Measurements from ENCODE around the gene MEIS1. TPM values are rescaled to one million over a fixed set of nuclear protein-coding genes. Genes with fewer than 3 reads are reported as not detected.

Gene MEIS1
- total and polyA plus RNA-seq, 2 donors (not counting 1 experiment from before 2014, with no cell fraction given): 0.03 TPM; not detected in 1

DNA sequence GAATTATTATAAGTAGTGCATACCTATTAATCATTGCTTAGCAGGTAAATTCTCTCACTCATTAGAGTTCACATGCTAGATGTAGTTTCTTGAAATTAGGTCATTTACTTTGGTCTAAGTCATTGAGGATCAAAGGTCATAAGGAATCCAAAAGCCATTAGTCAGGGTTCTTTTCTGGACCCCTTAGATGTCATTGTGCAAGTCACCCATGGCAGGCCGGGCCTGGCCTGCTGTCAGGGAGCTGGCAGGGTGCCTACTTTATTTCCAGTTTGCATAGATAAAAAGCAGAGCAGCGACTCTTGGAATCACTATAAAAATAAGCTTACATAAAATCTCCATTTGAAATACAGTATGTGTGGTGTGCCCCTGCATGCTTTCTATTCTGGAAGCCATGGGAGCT is 91.3 kb downstream of the MEIS1 start:
- intact Hi-C loops (cut with micrococcal nuclease): no loop called here
- Mint-ChIP-seq H3K4me3 (no peak overlapping the region), H3K27me3 (peaks cover 4% of the 10 kb centered on the region), H3K9me3 (ENCODE audit: insufficient read depth) (no peaks in the 10 kb centered on the region), H3K4me1 (no peaks in the 10 kb centered on the region), H3K27ac (no peak overlapping the region)
- H3K36me3 ChIP-seq (replicated peaks in 1 of 2; ENCODE audit: control extremely low read depth in 1 of 2, control insufficient read depth in 1 of 2, extremely low read depth in 1 of 2, insufficient read depth in 2 of 2, low read length in 1 of 2): no peaks in the 10 kb centered on the region
- H3K9me3 ChIP-seq (ENCODE audit: control extremely low read depth in 1 of 3, control insufficient read depth in 2 of 3, insufficient read depth in 1 of 3, low read length in 2 of 3): no peaks in the 10 kb centered on the region
- no peak overlapping the region for H2AFZ ChIP-seq (ENCODE audit: insufficient read depth, low read depth, low read length, poor library complexity, severe bottlenecking)
- H3K4me3 ChIP-seq (ENCODE audit: control extremely low read depth in 1 of 5, extremely low read depth in 1 of 5, insufficient read depth in 1 of 5, low read depth in 2 of 5, low read length in 4 of 5): no peak overlapping the region
- TF ChIP-seq EZH2 (IDR thresholded peaks at IDR 0.05; ENCODE audit: borderline replicate concordance, insufficient read depth, low read depth, low read length, poor library complexity, severe bottlenecking): no peak
- TF ChIP-seq, protein P1, sequence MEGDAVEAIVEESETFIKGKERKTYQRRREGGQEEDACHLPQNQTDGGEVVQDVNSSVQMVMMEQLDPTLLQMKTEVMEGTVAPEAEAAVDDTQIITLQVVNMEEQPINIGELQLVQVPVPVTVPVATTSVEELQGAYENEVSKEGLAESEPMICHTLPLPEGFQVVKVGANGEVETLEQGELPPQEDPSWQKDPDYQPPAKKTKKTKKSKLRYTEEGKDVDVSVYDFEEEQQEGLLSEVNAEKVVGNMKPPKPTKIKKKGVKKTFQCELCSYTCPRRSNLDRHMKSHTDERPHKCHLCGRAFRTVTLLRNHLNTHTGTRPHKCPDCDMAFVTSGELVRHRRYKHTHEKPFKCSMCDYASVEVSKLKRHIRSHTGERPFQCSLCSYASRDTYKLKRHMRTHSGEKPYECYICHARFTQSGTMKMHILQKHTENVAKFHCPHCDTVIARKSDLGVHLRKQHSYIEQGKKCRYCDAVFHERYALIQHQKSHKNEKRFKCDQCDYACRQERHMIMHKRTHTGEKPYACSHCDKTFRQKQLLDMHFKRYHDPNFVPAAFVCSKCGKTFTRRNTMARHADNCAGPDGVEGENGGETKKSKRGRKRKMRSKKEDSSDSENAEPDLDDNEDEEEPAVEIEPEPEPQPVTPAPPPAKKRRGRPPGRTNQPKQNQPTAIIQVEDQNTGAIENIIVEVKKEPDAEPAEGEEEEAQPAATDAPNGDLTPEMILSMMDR (IDR thresholded peaks at IDR 0.05): no peak
- peaks cover 0 to 5% (median 0%) of the 10 kb centered on the region in 4 experiments for H3K27me3 ChIP-seq (replicated peaks in 1 of 4; ENCODE audit: control extremely low read depth in 1 of 4, control insufficient read depth in 3 of 4, insufficient read depth in 4 of 4, low read length in 3 of 4)
- H3K4me1 ChIP-seq (ENCODE audit: control insufficient read depth in 2 of 2, insufficient read depth in 2 of 2, low read length in 2 of 2): no peaks in the 10 kb centered on the region
- ChIA-PET POLR2A (no interaction called here), CTCF (no interaction called here)
- no peak overlapping the region for H3K4me2 ChIP-seq (replicated peaks; ENCODE audit: low read depth, low read length, poor library complexity, severe bottlenecking)
- H3K27ac ChIP-seq (ENCODE audit: low read length in 2 of 2): no peak overlapping the region
- H3K9ac ChIP-seq (ENCODE audit: low read length): no peak overlapping the region
- ATAC-seq (ENCODE audit: low read depth) (no peak), DNase-seq (no peak)
- no peaks in the 10 kb centered on the region for H3K79me2 ChIP-seq (ENCODE audit: control insufficient read depth, insufficient read depth, low read length)
- no peaks in the 10 kb centered on the region for H4K20me1 ChIP-seq (ENCODE audit: control insufficient read depth, insufficient read depth, low read length, poor library complexity, severe bottlenecking)
- no CpG with 5 or more reads among the region's 2 CpGs for WGBS (ENCODE audit: insufficient coverage)

DNA sequence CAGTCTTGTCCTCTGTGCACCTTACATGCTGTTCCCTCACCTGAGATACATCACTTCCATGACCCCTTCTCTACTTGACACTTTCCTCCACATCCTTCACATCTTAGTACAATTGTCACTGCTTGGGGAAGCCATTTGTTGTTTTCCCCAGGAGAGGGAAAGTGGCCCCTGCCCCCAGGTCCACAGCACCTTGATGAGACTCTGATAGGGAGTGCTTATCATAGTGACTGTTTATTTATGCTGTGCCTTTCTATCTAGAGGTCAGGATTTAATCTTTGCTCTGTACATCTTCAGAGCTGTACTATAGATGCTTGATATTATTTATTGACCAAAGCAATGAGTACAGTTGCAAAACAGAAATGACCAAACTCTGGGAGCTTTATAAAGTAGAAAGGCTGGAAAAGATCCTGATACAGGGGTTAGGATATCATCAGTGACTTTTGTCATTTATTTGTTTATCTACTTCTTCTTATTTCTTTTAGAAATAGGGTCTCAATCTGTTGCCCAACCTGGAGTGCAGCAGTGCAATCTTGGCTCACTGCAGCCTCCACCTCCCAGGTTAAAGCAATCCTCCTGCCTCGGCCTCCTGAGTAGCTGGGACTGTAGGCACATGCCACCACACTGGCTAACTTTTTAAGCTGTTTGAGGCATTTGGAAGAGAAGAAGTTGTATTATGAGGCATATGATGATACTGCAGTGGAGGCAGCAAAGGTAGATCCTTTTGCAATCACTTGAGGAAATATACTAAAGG is 94.2 kb downstream of the MEIS1 start:
- H3K4me2 ChIP-seq (replicated peaks; ENCODE audit: low read depth, low read length, poor library complexity, severe bottlenecking): no peak overlapping the region
- no peaks in the 10 kb centered on the region for H3K79me2 ChIP-seq (ENCODE audit: control insufficient read depth, insufficient read depth, low read length)
- H3K36me3 ChIP-seq (replicated peaks in 1 of 2; ENCODE audit: control extremely low read depth in 1 of 2, control insufficient read depth in 1 of 2, extremely low read depth in 1 of 2, insufficient read depth in 2 of 2, low read length in 1 of 2): no peaks in the 10 kb centered on the region
- no peak overlapping the region for H2AFZ ChIP-seq (ENCODE audit: insufficient read depth, low read depth, low read length, poor library complexity, severe bottlenecking)
- Mint-ChIP-seq H3K4me1 (no peaks in the 10 kb centered on the region), H3K9me3 (ENCODE audit: insufficient read depth) (no peaks in the 10 kb centered on the region), H3K27me3 (no peaks in the 10 kb centered on the region), H3K27ac (no peak overlapping the region), H3K4me3 (no peak overlapping the region)
- H3K4me3 ChIP-seq (ENCODE audit: control extremely low read depth in 1 of 5, extremely low read depth in 1 of 5, insufficient read depth in 1 of 5, low read depth in 2 of 5, low read length in 4 of 5): no peak overlapping the region
- DNase-seq (no peak), ATAC-seq (ENCODE audit: low read depth) (no peak)
- H3K27ac ChIP-seq (ENCODE audit: low read length in 2 of 2): no peak overlapping the region
- POLR2A ChIA-PET: no interaction called here
- H3K4me1 ChIP-seq (ENCODE audit: control insufficient read depth in 2 of 2, insufficient read depth in 2 of 2, low read length in 2 of 2): no peaks in the 10 kb centered on the region
- TF ChIP-seq, protein P1 (IDR thresholded peaks at IDR 0.05): no peak
- TF ChIP-seq EZH2 (IDR thresholded peaks at IDR 0.05; ENCODE audit: borderline replicate concordance, insufficient read depth, low read depth, low read length, poor library complexity, severe bottlenecking): no peak
- H3K27me3 ChIP-seq (replicated peaks in 1 of 4; ENCODE audit: control extremely low read depth in 1 of 4, control insufficient read depth in 3 of 4, insufficient read depth in 4 of 4, low read length in 3 of 4): no peaks in the 10 kb centered on the region
- no CpG with 5 or more reads among the region's 1 CpG for WGBS (ENCODE audit: insufficient coverage)
- no peaks in the 10 kb centered on the region for H4K20me1 ChIP-seq (ENCODE audit: control insufficient read depth, insufficient read depth, low read length, poor library complexity, severe bottlenecking)
- intact Hi-C loops (cut with micrococcal nuclease): no loop called here
- peaks cover 0 to 2% (median 0%) of the 10 kb centered on the region in 3 donors for H3K9me3 ChIP-seq (ENCODE audit: control extremely low read depth in 1 of 3, control insufficient read depth in 2 of 3, insufficient read depth in 1 of 3, low read length in 2 of 3)
- CTCF ChIA-PET: no interaction called here
- no peak overlapping the region for H3K9ac ChIP-seq (ENCODE audit: low read length)

All from B cell (primary cell).